Mesothelial cell of epicardium (in vitro differentiated cells): ENCODE data around the gene HOXD3. TPM values are rescaled to one million over a fixed set of nuclear protein-coding genes. Genes with fewer than 3 reads are reported as not detected.

ENCODE experiments used
- DNase-seq, 2 experiments: peaks; one replicate each; pipeline ENCODE4 v3.0.0; 2021; ENCODE audit warnings: low spot score in 2 of 2; ENCODE audit not compliant: unreplicated experiment in 2 of 2
- H3K27ac Mint-ChIP-seq: 2 replicates; pipeline ENCODE4 v1.8.0; 2021; ENCODE audit warnings: mixed read lengths
- H3K27me3 Mint-ChIP-seq: 2 replicates; pipeline ENCODE4 v1.8.0; 2021; ENCODE audit warnings: low read depth, mixed read lengths
- H3K36me3 Mint-ChIP-seq: 2 replicates; pipeline ENCODE4 v1.8.0; 2021; ENCODE audit warnings: mixed read lengths
- H3K4me1 Mint-ChIP-seq: 2 replicates; pipeline ENCODE4 v1.8.0; 2021; ENCODE audit warnings: mixed read lengths
- H3K4me3 Mint-ChIP-seq: 2 replicates; pipeline ENCODE4 v1.8.0; 2021; ENCODE audit warnings: mild to moderate bottlenecking, moderate library complexity, mixed read lengths
- H3K9me3 Mint-ChIP-seq: 2 replicates; pipeline ENCODE4 v1.8.0; 2021; ENCODE audit warnings: mixed read lengths
- CTCF ChIP-seq: fragments of 200-600 bp; sonication (generic); IDR thresholded peaks from one replicate; pipeline ENCODE4 v1.5.0; 2021; ENCODE audit warnings: antibody characterized with exemption; ENCODE audit not compliant: unreplicated experiment
- total RNA-seq: library from RNA; stranded (reverse); gene quantifications from 3 replicates; pipeline ENCODE4 v1.2.1, GENCODE V29; 2021

HOXD3 gene
- total RNA-seq, 1 donor from 2014 or later: 1.1 TPM

- no peak overlapping the region for H3K27ac Mint-ChIP-seq
- no peak overlapping the region for H3K4me3 Mint-ChIP-seq
- no peak for TF ChIP-seq CTCF
- peaks cover 96% of the 10 kb centered on the region for H3K27me3 Mint-ChIP-seq
- no peaks in the 10 kb centered on the region for H3K36me3 Mint-ChIP-seq
- H3K9me3 Mint-ChIP-seq: no peaks in the 10 kb centered on the region
- peaks cover 13% of the 10 kb centered on the region for H3K4me1 Mint-ChIP-seq
- DNase-seq: no peak
Observed at GRCh38 chr2:176158855-176159662, 2.0 kb downstream of the HOXD3 start.

DNA sequence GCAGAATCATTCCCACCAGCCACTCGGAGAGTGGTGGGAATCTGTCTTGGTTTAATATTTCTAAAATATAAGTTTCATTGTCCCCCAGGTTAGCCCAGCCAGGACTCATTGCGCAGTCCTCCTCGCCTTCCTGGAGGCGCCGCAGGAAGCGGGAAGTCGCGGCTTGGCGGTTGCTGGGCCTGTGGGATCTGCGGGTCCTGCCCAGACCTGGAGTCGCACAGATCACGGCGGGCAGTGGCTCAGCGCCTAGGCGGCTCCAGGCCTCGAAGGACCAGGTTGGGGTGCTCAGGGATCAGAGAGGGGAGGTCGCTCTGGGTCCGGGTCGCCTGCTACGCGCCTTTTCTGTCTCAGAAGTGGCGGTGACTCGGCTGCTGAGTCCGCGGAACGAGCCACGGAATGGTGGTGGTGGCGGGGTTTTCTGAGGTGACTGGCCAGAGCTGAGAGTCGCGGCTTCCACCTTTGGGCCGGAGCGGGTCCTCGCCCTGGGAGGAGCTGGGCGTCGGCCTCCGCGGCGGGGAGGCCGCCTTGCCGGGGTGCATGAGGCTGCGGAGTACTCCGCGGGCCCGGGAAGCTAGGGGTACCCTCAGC, 2.6 kb downstream of the HOXD3 start:
- DNase-seq: no peak
- Mint-ChIP-seq H3K4me3 (no peak overlapping the region), H3K27me3 (peaks cover 96% of the 10 kb centered on the region), H3K4me1 (peaks cover 17% of the 10 kb centered on the region), H3K27ac (no peak overlapping the region), H3K9me3 (no peaks in the 10 kb centered on the region), H3K36me3 (no peaks in the 10 kb centered on the region)
- TF ChIP-seq CTCF: no peak

DNA sequence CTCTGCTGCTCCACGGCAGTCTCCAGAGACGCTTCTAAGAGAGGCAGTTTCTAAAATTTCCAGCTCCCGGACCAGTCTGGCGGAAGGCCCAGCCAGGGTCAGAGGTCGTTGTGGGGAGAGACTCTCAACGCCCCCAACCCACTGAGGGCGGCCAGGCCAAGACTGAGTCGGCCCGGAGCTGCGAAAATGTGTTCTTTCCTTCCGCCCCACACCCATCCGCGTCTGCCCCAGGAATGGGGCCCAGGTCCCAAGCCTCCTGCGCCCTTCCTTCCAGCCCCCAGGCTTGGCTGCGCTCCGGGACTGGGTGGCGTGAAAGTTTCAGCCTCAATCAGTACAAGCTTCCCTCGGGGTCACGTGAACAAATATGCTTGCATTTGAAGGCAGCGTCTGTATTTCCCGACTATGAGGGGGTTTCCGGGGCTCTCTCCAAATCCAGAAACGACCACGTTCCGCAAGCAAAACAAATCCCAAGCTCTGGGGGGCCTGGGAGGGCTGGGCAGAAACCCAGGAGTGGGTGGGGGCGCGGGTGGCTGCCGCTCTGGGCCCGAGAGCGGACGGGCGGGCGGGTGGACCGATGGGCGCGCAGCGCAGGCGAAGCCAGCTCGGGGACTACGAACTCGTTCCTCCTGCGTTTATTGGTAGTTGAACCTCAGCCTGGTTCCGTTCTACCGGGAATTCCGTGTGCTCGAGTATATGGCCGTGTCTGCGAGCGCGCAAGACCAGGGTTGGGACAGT, 3.3 kb downstream of the HOXD3 start:
- peaks cover 96% of the 10 kb centered on the region for H3K27me3 Mint-ChIP-seq
- H3K27ac Mint-ChIP-seq: no peak overlapping the region
- H3K36me3 Mint-ChIP-seq: no peaks in the 10 kb centered on the region
- H3K9me3 Mint-ChIP-seq: no peaks in the 10 kb centered on the region
- peaks cover 23% of the 10 kb centered on the region for H3K4me1 Mint-ChIP-seq
- no peak for DNase-seq
- no peak for TF ChIP-seq CTCF
- peak overlapping the region; percentile 20 for H3K4me3 Mint-ChIP-seq

GRCh38 chr2:176160986-176161824, 4.1 kb downstream of the HOXD3 start:
- Mint-ChIP-seq H3K9me3 (no peaks in the 10 kb centered on the region), H3K4me3 (no peak overlapping the region), H3K27ac (no peak overlapping the region), H3K36me3 (no peaks in the 10 kb centered on the region), H3K4me1 (peaks cover 29% of the 10 kb centered on the region), H3K27me3 (peaks cover 96% of the 10 kb centered on the region)
- DNase-seq: no peak
- no peak for TF ChIP-seq CTCF
